Ovary (tissue), 10 donors: ENCODE measurements around the gene OR4C3. TPM values are rescaled to one million over a fixed set of nuclear protein-coding genes. Genes with fewer than 3 reads are reported as not detected.
"Not testable (repeated sequence)": the region's sequence is repeated elsewhere in the genome, so short reads cannot be mapped to it uniquely, and the experiment has no call there.

Source experiments
- DNase-seq, 5 donors: peaks; one replicate each; pipeline ENCODE4 v3.0.0-alpha.2; 2019 to 2020
- H3K27ac ChIP-seq, 2 donors: fragments of 200-600 bp; one replicate each; pipeline versions ENCODE4 v1.5.1 to v1.8.0; 2019 to 2022
- H3K27me3 ChIP-seq: fragments of 200-600 bp; one replicate; pipeline ENCODE4 v1.8.0; 2022
- H3K36me3 ChIP-seq: fragments of 200-600 bp; sonication (generic); one replicate; pipeline ENCODE4 v1.5.1; 2019
- H3K4me1 ChIP-seq: one replicate; pipeline ENCODE4 v1.8.1; 2013; ENCODE audit warnings: mild to moderate bottlenecking, moderate library complexity; ENCODE audit not compliant: insufficient read depth
- H3K4me3 ChIP-seq: fragments of 200-600 bp; sonication (generic); one replicate; pipeline ENCODE4 v1.5.1; 2017
- H3K9me3 ChIP-seq, 2 donors: fragments of 200-600 bp in 1 of 2; sonication (generic) in 1 of 2; one replicate each; pipeline versions ENCODE4 v1.5.1 to v1.8.1; 2013 to 2019; ENCODE audit warnings: mild to moderate bottlenecking in 1 of 2, moderate library complexity in 1 of 2
- CTCF ChIP-seq, 3 donors: fragments of 450-650 bp in 2 of 3; fragments of 200-600 bp in 1 of 3; IDR thresholded peaks; one replicate each; pipeline versions ENCODE4 v1.5.1 to v1.8.0; 2016 to 2022; ENCODE audit warnings: antibody characterized with exemption in 3 of 3, mild to moderate bottlenecking in 1 of 3
- EP300 ChIP-seq: sonication (generic); formaldehyde crosslinking; IDR thresholded peaks from one replicate; pipeline ENCODE4 v1.6.1; 2017; ENCODE audit warnings: antibody characterized with exemption
- POLR2A ChIP-seq: fragments of 450-650 bp; IDR thresholded peaks from one replicate; pipeline ENCODE4 v1.6.1; 2017; ENCODE audit warnings: antibody characterized with exemption, mild to moderate bottlenecking, moderate library complexity
- WGBS, 3 donors: extraction: QIAGEN DNeasy Blood & Tissue Kit in 1 of 3; methylation state at CpG; one replicate each; pipeline versions ENCODE4 v1.1.5 to v1.1.7; 2013 to 2017; 5-methylcytosine and 5-hydroxymethylcytosine counted together
- intact Hi-C, 4 donors: fragments of 100-400 bp; cut with DNase I; formaldehyde crosslinking; loops; one replicate each; pipeline versions ENCODE4 v1.11.0 to v1.15.1; 2022 to 2023
- long read RNA-seq, 3 donors: library from polyadenylated mRNA in 2 of 3; unstranded in 2 of 3; transcript quantifications; one replicate each; pipeline ENCODE4 v2.0.0 and lab custom pipeline, GENCODE V29; 2021 to 2026
- polyA plus RNA-seq, 2 donors: library from polyadenylated mRNA; stranded (reverse); fragments of 200-250 nt in 1 of 2; fragments of 350-450 nt in 1 of 2; fragmentation: Illumina TruSeq in 1 of 2; extraction: RNeasy Lipid Tissue Mini Kit (QIAGEN cat#74804) in 1 of 2; gene quantifications; one replicate each; pipeline ENCODE4 v1.2.3, GENCODE V29; 2013 to 2014
- total RNA-seq, 7 donors: library from RNA; depleted of rRNA in 2 of 7; stranded (reverse); fragments of >200 nt in 2 of 7; fragmentation: NEBNext Ultra II Directional in 3 of 7; extraction: Animal tissue kit (Norgen Biotek cat#: 25700) in 3 of 7; gene quantifications; one replicate each; pipeline versions ENCODE4 v1.1.0 to v1.2.4, GENCODE V29; 2016 to 2023
- donor health status: DM: no; HTN: no; CAD: no; lungs with moderate emphysema.
- donor health status: DM: no; HTN: no; CAD: no.
- donor health status: Bipolar disorder and iron deficiency.
- donor health status: DM: yes; HTN: yes; CAD: no.
- donor health status: DM: no; HTN: no; CAD: no.
- donor health status: DM: yes; HTN: yes; CAD: no.

OR4C3 gene
- total RNA-seq (not detected), polyA plus RNA-seq (not detected)
- long read RNA-seq, donor 1 = 0 reads
- long read RNA-seq, donor 2 = 0 reads
- long read RNA-seq, donor 3 = 0 reads

- H3K36me3 ChIP-seq, DNase-seq, H3K27ac ChIP-seq, intact Hi-C loops, H3K4me1 ChIP-seq, H3K4me3 ChIP-seq, H3K9me3 ChIP-seq, H3K27me3 ChIP-seq: not testable (repeated sequence)
Measured at GRCh38 chr11:48324620-48325019, at the start of gene OR4C3. TSS of gene OR4C3 (plus strand) at chr11:48324920. CDS start at chr11:48325022, 102 bp downstream.

- Histone ChIP-seq H3K36me3 (no peaks in the 10 kb centered on the region), H3K9me3 (peaks cover 0 to under 1% of the 10 kb centered on the region in 2 donors), H3K27me3 (no peaks in the 10 kb centered on the region), H3K4me3 (no peak within 1 kb of the TSS), H3K27ac (no peak within 1 kb of the TSS), H3K4me1 (no peaks in the 10 kb centered on the region)
- no peak for DNase-seq
- no peak for TF ChIP-seq EP300
- TF ChIP-seq CTCF (IDR thresholded peaks at IDR 0.05) = no peak
- 50 to 74% (median 69%) methylated on average over 1 of the region's 1 CpG for WGBS, 3 donors
- intact Hi-C loops = no loop called here
Measured at GRCh38 chr11:48305923-48306322, 18.8 kb upstream of the OR4C3 start, which contains the start of gene OR4S1. TSS of gene OR4S1 (plus strand) at chr11:48306223. CDS start at chr11:48306223, 0 bp downstream.

GRCh38 chr11:48307760-48308386 is 16.8 kb upstream of the OR4C3 start:
- Histone ChIP-seq H3K4me1 (no peaks in the 10 kb centered on the region), H3K27ac (no peak overlapping the region), H3K9me3 (no peaks in the 10 kb centered on the region), H3K27me3 (no peaks in the 10 kb centered on the region), H3K36me3 (no peaks in the 10 kb centered on the region), H3K4me3 (no peak overlapping the region)
- intact Hi-C loops = no loop called here
- 20 to 27% (median 22%) methylated on average over 5 of the region's 5 CpGs for WGBS, 3 donors
- no peak for DNase-seq
- TF ChIP-seq EP300 (no peak), CTCF (IDR thresholded peaks at IDR 0.05) (no peak), POLR2A (no peak)

GRCh38 chr11:48313590-48313989 is 11.1 kb upstream of the OR4C3 start:
- H3K36me3 ChIP-seq, H3K27me3 ChIP-seq, H3K9me3 ChIP-seq, intact Hi-C loops, H3K4me1 ChIP-seq, H3K4me3 ChIP-seq, H3K27ac ChIP-seq, DNase-seq: not testable (repeated sequence)
- 28 to 80% (median 65%) methylated on average over 2 of the region's 2 CpGs for WGBS, 3 donors

- H3K27ac ChIP-seq, intact Hi-C loops, H3K9me3 ChIP-seq, H3K4me1 ChIP-seq, DNase-seq, H3K27me3 ChIP-seq, H3K4me3 ChIP-seq, H3K36me3 ChIP-seq: not testable (repeated sequence)
- 66 to 79% (median 68%) methylated on average over 2 of the region's 2 CpGs for WGBS, 3 donors
Measured at GRCh38 chr11:48319813-48320212, 4.9 kb upstream of the OR4C3 start.

GRCh38 chr11:48341466-48341865 is 16.7 kb downstream of the OR4C3 start:
- intact Hi-C loops = no loop called here
- no peaks in the 10 kb centered on the region for H3K4me1 ChIP-seq
- H3K4me3 ChIP-seq = no peak overlapping the region
- DNase-seq = no peak
- 50 to 51% (median 51%) methylated on average over 2 of the region's 2 CpGs for WGBS, 3 donors
- H3K9me3 ChIP-seq = no peaks in the 10 kb centered on the region
- H3K27me3 ChIP-seq = no peaks in the 10 kb centered on the region
- H3K27ac ChIP-seq = no peak overlapping the region
- TF ChIP-seq CTCF (IDR thresholded peaks at IDR 0.05) (no peak), POLR2A (no peak), EP300 (no peak)
- no peaks in the 10 kb centered on the region for H3K36me3 ChIP-seq

- DNase-seq, H3K36me3 ChIP-seq, H3K9me3 ChIP-seq, H3K27me3 ChIP-seq, H3K27ac ChIP-seq, intact Hi-C loops, H3K4me3 ChIP-seq, H3K4me1 ChIP-seq: not testable (repeated sequence)
- 46 to 67% (median 61%) methylated on average over 2 of the region's 2 CpGs for WGBS, 3 donors
Measured at GRCh38 chr11:48342505-48342904, 17.8 kb downstream of the OR4C3 start.

GRCh38 chr11:48346286-48346685 is 21.6 kb downstream of the OR4C3 start:
- H3K4me3 ChIP-seq, intact Hi-C loops, H3K27ac ChIP-seq, H3K36me3 ChIP-seq, DNase-seq, H3K27me3 ChIP-seq, H3K9me3 ChIP-seq, H3K4me1 ChIP-seq: not testable (repeated sequence)
- WGBS, 3 donors = 67 to 83% (median 76%) methylated on average over 5 of the region's 5 CpGs
